SU-DHL-6 (cell line): Measurements from ENCODE around the gene CDKN1A.

Experiments
- H2AFZ ChIP-seq: fragments of 200-600 bp; sonication (generic); 2 replicates; pipeline ENCODE4 v1.6.1; 2014; ENCODE audit warnings: low read depth, mild to moderate bottlenecking, moderate library complexity, mixed read lengths, antibody characterized with exemption, low read length; ENCODE audit not compliant: severe bottlenecking
- H3F3A ChIP-seq: fragments of 200-600 bp; shearing (Covaris generic); 2 replicates; pipeline ENCODE4 v1.6.0; 2016; ENCODE audit warnings: antibody characterized with exemption, mild to moderate bottlenecking; ENCODE audit not compliant: insufficient read depth
- H3K27ac ChIP-seq: fragments of 200-600 bp; sonication (generic); 2 replicates; pipeline ENCODE4 v1.5.1; 2016; ENCODE audit warnings: low read depth, mild to moderate bottlenecking, low read length, moderate library complexity, mixed read lengths
- H3K27me3 ChIP-seq: fragments of 200-600 bp; sonication (generic), shearing (Covaris generic); 2 replicates; pipeline ENCODE4 v1.6.0; 2014; ENCODE audit warnings: mild to moderate bottlenecking, low read length
- H3K36me3 ChIP-seq: fragments of 200-600 bp; sonication (generic); 2 replicates; pipeline ENCODE4 v1.6.1; 2014; ENCODE audit warnings: mild to moderate bottlenecking, low read length, mixed read lengths
- H3K4me2 ChIP-seq: fragments of 300-600, 200-600 bp; shearing (Covaris generic), sonication (generic); 2 replicates; pipeline ENCODE4 v1.6.0; 2014; ENCODE audit warnings: low read length, low read depth, mild to moderate bottlenecking; ENCODE audit not compliant: poor library complexity, severe bottlenecking
- H3K4me3 ChIP-seq: fragments of 200-600 bp; sonication (generic); 2 replicates; pipeline ENCODE4 v1.5.1; 2014; ENCODE audit warnings: antibody characterized with exemption, low read length, mild to moderate bottlenecking, mixed read lengths; ENCODE audit not compliant: insufficient read depth, poor library complexity, severe bottlenecking
- H3K79me2 ChIP-seq: fragments of 200-600 bp; sonication (generic); 2 replicates; pipeline ENCODE4 v1.6.1; 2014; ENCODE audit warnings: mild to moderate bottlenecking, low read length, moderate library complexity; ENCODE audit not compliant: insufficient read depth
- H3K9ac ChIP-seq: fragments of 200-600 bp; sonication (generic); 2 replicates; pipeline ENCODE4 v1.7.0; 2014; ENCODE audit warnings: mild to moderate bottlenecking, low read length
- H3K9me2 ChIP-seq: fragments of 200-600 bp; sonication (generic); replicated peaks from 2 replicates; pipeline ENCODE4 v1.6.1; 2014; ENCODE audit warnings: low read length; ENCODE audit not compliant: insufficient read depth
- H3K9me3 ChIP-seq: fragments of 200-600 bp; sonication (generic); 2 replicates; pipeline ENCODE4 v1.6.1; 2014; ENCODE audit warnings: low read length, mixed read lengths; ENCODE audit not compliant: insufficient read depth
- H4K20me1 ChIP-seq: fragments of 200-600 bp; sonication (generic); 2 replicates; pipeline ENCODE4 v1.6.1; 2014; ENCODE audit warnings: low read depth, mild to moderate bottlenecking, antibody characterized with exemption, low read length, moderate library complexity, mixed read lengths
- EZH2phosphoT487 ChIP-seq: fragments of 200-600 bp; sonication (generic), shearing (Covaris generic); conservative IDR thresholded peaks from 2 replicates; pipeline ENCODE4 v1.6.1; 2018; ENCODE audit warnings: mild to moderate bottlenecking, antibody characterized with exemption, low read length, moderate library complexity, mixed read lengths
- TF ChIP-seq, protein P1 (sequence below): fragments of 200-600 bp; sonication (generic); IDR thresholded peaks from one replicate; pipeline ENCODE4 v1.5.1; 2017; ENCODE audit warnings: antibody characterized with exemption, mild to moderate bottlenecking, low read length, moderate library complexity; ENCODE audit not compliant: insufficient read depth, poor library complexity, severe bottlenecking

Gene CDKN1A

DNA sequence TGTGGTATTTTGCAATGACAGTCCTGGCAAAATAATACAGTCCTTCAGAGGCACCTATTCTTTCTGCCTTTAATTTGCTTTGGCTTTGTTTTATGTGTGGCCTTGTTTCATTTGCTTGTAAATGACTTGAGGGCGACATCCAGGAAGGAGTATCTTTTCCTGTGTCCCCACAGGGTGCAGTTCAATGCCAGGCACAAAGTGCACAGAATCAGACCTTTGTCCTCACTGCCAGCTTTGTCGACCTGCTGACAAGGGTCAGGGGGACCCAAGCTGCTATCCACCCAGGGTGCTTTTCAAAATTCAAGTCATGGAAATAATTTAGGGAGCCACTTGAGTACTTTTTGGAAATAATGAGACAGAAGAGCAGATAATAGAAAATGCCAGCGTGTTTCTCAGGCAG lies 37.0 kb upstream of the CDKN1A start:
- Histone ChIP-seq H3K4me3 (no peak overlapping the region), H3F3A (no peaks in the 10 kb centered on the region), H3K27ac (no peak overlapping the region), H2AFZ (no peak overlapping the region), H3K9me3 (no peaks in the 10 kb centered on the region), H3K9me2 (no peaks in the 10 kb centered on the region), H3K79me2 (no peaks in the 10 kb centered on the region), H3K36me3 (no peaks in the 10 kb centered on the region), H3K27me3 (no peaks in the 10 kb centered on the region), H4K20me1 (no peaks in the 10 kb centered on the region), H3K4me2 (no peak overlapping the region), H3K9ac (no peak overlapping the region)
- TF ChIP-seq, protein P1, sequence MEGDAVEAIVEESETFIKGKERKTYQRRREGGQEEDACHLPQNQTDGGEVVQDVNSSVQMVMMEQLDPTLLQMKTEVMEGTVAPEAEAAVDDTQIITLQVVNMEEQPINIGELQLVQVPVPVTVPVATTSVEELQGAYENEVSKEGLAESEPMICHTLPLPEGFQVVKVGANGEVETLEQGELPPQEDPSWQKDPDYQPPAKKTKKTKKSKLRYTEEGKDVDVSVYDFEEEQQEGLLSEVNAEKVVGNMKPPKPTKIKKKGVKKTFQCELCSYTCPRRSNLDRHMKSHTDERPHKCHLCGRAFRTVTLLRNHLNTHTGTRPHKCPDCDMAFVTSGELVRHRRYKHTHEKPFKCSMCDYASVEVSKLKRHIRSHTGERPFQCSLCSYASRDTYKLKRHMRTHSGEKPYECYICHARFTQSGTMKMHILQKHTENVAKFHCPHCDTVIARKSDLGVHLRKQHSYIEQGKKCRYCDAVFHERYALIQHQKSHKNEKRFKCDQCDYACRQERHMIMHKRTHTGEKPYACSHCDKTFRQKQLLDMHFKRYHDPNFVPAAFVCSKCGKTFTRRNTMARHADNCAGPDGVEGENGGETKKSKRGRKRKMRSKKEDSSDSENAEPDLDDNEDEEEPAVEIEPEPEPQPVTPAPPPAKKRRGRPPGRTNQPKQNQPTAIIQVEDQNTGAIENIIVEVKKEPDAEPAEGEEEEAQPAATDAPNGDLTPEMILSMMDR: no peak
- no peak for TF ChIP-seq EZH2phosphoT487

GRCh38 chr6:36642913-36643817 lies 35.3 kb upstream of the CDKN1A start:
- no peak overlapping the region for H3K27ac ChIP-seq
- no peaks in the 10 kb centered on the region for H4K20me1 ChIP-seq
- H3K9me3 ChIP-seq: no peaks in the 10 kb centered on the region
- no peaks in the 10 kb centered on the region for H3K27me3 ChIP-seq
- no peaks in the 10 kb centered on the region for H3K79me2 ChIP-seq
- H3K4me3 ChIP-seq: no peak overlapping the region
- no peak overlapping the region for H2AFZ ChIP-seq
- H3K9me2 ChIP-seq: no peaks in the 10 kb centered on the region
- no peak overlapping the region for H3K4me2 ChIP-seq
- H3K36me3 ChIP-seq: no peaks in the 10 kb centered on the region
- no peaks in the 10 kb centered on the region for H3F3A ChIP-seq
- TF ChIP-seq EZH2phosphoT487: no peak
- TF ChIP-seq, protein P1: no peak
- H3K9ac ChIP-seq: no peak overlapping the region

DNA sequence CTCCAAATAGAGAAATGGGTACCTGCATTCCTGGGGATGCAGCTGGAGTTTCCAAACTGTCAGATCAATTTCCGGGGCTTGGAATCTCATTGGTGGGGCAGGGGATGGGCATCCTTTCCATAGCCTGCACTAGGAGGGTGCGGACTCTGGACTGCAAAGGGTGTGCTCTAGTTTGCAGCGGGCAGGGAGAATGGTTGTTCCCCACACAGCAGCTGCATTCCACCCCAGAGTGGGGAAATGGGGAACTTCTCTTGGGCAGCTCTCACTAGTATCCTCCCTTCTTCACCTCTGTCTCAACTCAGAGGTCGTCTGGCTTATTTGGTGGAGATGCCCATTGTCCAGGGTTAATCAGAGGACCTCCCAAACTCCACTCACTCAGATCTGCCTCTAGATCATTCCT lies 34.5 kb upstream of the CDKN1A start:
- H3K36me3 ChIP-seq: no peaks in the 10 kb centered on the region
- no peak overlapping the region for H3K9ac ChIP-seq
- no peak overlapping the region for H3K4me3 ChIP-seq
- H3K9me2 ChIP-seq: no peaks in the 10 kb centered on the region
- H3K27me3 ChIP-seq: no peaks in the 10 kb centered on the region
- H4K20me1 ChIP-seq: no peaks in the 10 kb centered on the region
- no peaks in the 10 kb centered on the region for H3F3A ChIP-seq
- TF ChIP-seq EZH2phosphoT487: no peak
- TF ChIP-seq, protein P1: no peak
- no peaks in the 10 kb centered on the region for H3K9me3 ChIP-seq
- H3K4me2 ChIP-seq: no peak overlapping the region
- no peak overlapping the region for H3K27ac ChIP-seq
- no peak overlapping the region for H2AFZ ChIP-seq
- H3K79me2 ChIP-seq: no peaks in the 10 kb centered on the region
